Keratinocyte (primary cell): ENCODE data around the gene DDX39A. TPM values are rescaled to one million over a fixed set of nuclear protein-coding genes. Genes with fewer than 3 reads are reported as not detected.

Experiments used
- DNase-seq: peaks from one replicate; pipeline ENCODE4 v3.0.0-alpha.2; 2011; ENCODE audit warnings: low read depth, missing footprints, low spot score
- FAIRE-seq: peaks from 2 replicates; lab custom pipeline; 2011; peaks lifted over from hg19 to GRCh38; lab: Jason Lieb, UNC
- H2AFZ ChIP-seq: 2 replicates; pipeline ENCODE4 v1.6.0; 2012; ENCODE audit warnings: low read length, control low read depth, inconsistent platforms; ENCODE audit not compliant: control insufficient read depth
- H3K27ac ChIP-seq: 2 replicates; pipeline ENCODE4 v1.5.1; 2011; ENCODE audit warnings: low read length; ENCODE audit not compliant: control insufficient read depth, insufficient read depth
- H3K27me3 ChIP-seq: 3 replicates; pipeline ENCODE4 v1.6.0; 2011; ENCODE audit warnings: low read length; ENCODE audit not compliant: control insufficient read depth, insufficient read depth; ENCODE audit errors: extremely low read depth
- H3K36me3 ChIP-seq, 2 experiments: 2 replicates in 1 of 2; 3 replicates in 1 of 2; pipeline ENCODE4 v1.5.1; 2011; ENCODE audit warnings: low read length in 2 of 2, mild to moderate bottlenecking in 1 of 2; ENCODE audit not compliant: control insufficient read depth in 2 of 2, insufficient read depth in 2 of 2; ENCODE audit errors: extremely low read depth in 1 of 2
- H3K4me1 ChIP-seq: 3 replicates; pipeline ENCODE4 v1.5.1; 2011; ENCODE audit warnings: low read length; ENCODE audit not compliant: control insufficient read depth, insufficient read depth; ENCODE audit errors: extremely low read depth
- H3K4me2 ChIP-seq: 3 replicates; pipeline ENCODE4 v1.6.0; 2011; ENCODE audit warnings: low read depth, low read length; ENCODE audit not compliant: control insufficient read depth, insufficient read depth; ENCODE audit errors: extremely low read depth
- H3K4me3 ChIP-seq, 3 experiments: fragments of 200-600 bp in 1 of 3; sonication (generic) in 1 of 3; 2 replicates in 2 of 3; 3 replicates in 1 of 3; pipeline ENCODE4 v1.5.1; 2011 to 2016; ENCODE audit warnings: low read length in 3 of 3, mild to moderate bottlenecking in 3 of 3, control low read depth in 2 of 3, inconsistent platforms in 1 of 3, low read depth in 1 of 3, mixed read lengths in 1 of 3, mixed run types in 1 of 3, moderate library complexity in 1 of 3; ENCODE audit not compliant: control insufficient read depth in 2 of 3, insufficient read depth in 2 of 3; ENCODE audit errors: extremely low read depth in 1 of 3
- H3K79me2 ChIP-seq: 2 replicates; pipeline ENCODE4 v1.6.0; 2012; ENCODE audit warnings: low read length; ENCODE audit not compliant: control insufficient read depth, insufficient read depth
- H3K9ac ChIP-seq: 3 replicates; pipeline ENCODE4 v1.6.0; 2011; ENCODE audit warnings: low read length; ENCODE audit not compliant: control insufficient read depth, insufficient read depth; ENCODE audit errors: extremely low read depth
- H3K9me1 ChIP-seq: 3 replicates; pipeline ENCODE4 v1.6.0; 2011; ENCODE audit warnings: low read length; ENCODE audit not compliant: control insufficient read depth, insufficient read depth; ENCODE audit errors: extremely low read depth
- H3K9me3 ChIP-seq: 2 replicates; pipeline ENCODE4 v1.5.1; 2012; ENCODE audit warnings: low read depth, low read length; ENCODE audit not compliant: control insufficient read depth
- H4K20me1 ChIP-seq: 3 replicates; pipeline ENCODE4 v1.6.0; 2011; ENCODE audit warnings: low read length; ENCODE audit not compliant: control insufficient read depth, insufficient read depth; ENCODE audit errors: extremely low read depth
- CTCF ChIP-seq, 3 experiments: IDR thresholded peaks in 1 of 3; conservative IDR thresholded peaks in 1 of 3; optimal IDR thresholded peaks in 1 of 3; 2 replicates in 2 of 3; 3 replicates in 1 of 3; pipeline versions ENCODE3 to v1.5.1; 2011; ENCODE audit warnings: low read length in 3 of 3, mild to moderate bottlenecking in 3 of 3, moderate library complexity in 2 of 3, control low read depth in 1 of 3, inconsistent platforms in 1 of 3; ENCODE audit not compliant: insufficient read depth in 2 of 3; ENCODE audit errors: extremely low read depth in 1 of 3
- EZH2 ChIP-seq: IDR thresholded peaks from one replicate; pipeline ENCODE4 v1.6.1; 2012; ENCODE audit warnings: inconsistent platforms, mild to moderate bottlenecking, low read length, moderate library complexity
- dilution Hi-C: fragments of 300-500 bp; cut with MboI; formaldehyde crosslinking; loops from one replicate; pipeline ENCODE4 v1.7.0; 2020; ENCODE audit warnings: low sequenced_read_pairs; ENCODE audit not compliant: extremely low pct_ligation_motif_present
- polyA plus RNA-seq, 5 experiments: library from polyadenylated mRNA; depleted of rRNA in 3 of 5; stranded (reverse) in 3 of 5; stranded (forward) in 1 of 5; unstranded in 1 of 5; fragments of >200 nt; gene quantifications; 1 replicate in 1 of 5; 2 replicates in 3 of 5; 3 replicates in 1 of 5; pipeline versions ENCODE4 v1.2.1 to v1.2.3, GENCODE V29; 2011 to 2012; ENCODE audit warnings: missing spikeins in 2 of 5, low read depth in 1 of 5, low replicate concordance in 1 of 5

The DDX39A gene
- polyA plus RNA-seq, 1 donor (not counting 4 experiments of a cell fraction or from before 2014, with no cell fraction given): 54.9 TPM

GRCh38 chr19:14368011-14368513 is 51.1 kb downstream of the DDX39A start:
- no peak for TF ChIP-seq EZH2
- no peak for TF ChIP-seq CTCF (optimal IDR thresholded peaks at IDR 0.05 in 1 of 3, IDR thresholded peaks at IDR 0.05 in 1 of 3, conservative IDR thresholded peaks at IDR 0.05 in 1 of 3; ENCODE audit: extremely low read depth in 1 of 3, insufficient read depth in 2 of 3, low read length in 3 of 3)

GRCh38 chr19:14367016-14367415 is 52.1 kb downstream of the DDX39A start:
- FAIRE-seq (no peak), DNase-seq (no peak)
- H4K20me1 ChIP-seq: no peaks in the 10 kb centered on the region
- no peak overlapping the region for H3K27ac ChIP-seq
- no peaks in the 10 kb centered on the region for H3K9me3 ChIP-seq
- dilution Hi-C loops: no loop called here
- H2AFZ ChIP-seq: no peak overlapping the region
- no peaks in the 10 kb centered on the region for H3K27me3 ChIP-seq
- H3K79me2 ChIP-seq: no peaks in the 10 kb centered on the region
- TF ChIP-seq CTCF (optimal IDR thresholded peaks at IDR 0.05 in 1 of 3, IDR thresholded peaks at IDR 0.05 in 1 of 3, conservative IDR thresholded peaks at IDR 0.05 in 1 of 3; ENCODE audit: extremely low read depth in 1 of 3, insufficient read depth in 2 of 3, low read length in 3 of 3): no peak
- no peak for TF ChIP-seq EZH2
- no peak overlapping the region for H3K4me3 ChIP-seq
- H3K36me3 ChIP-seq: no peaks in the 10 kb centered on the region
- no peak overlapping the region for H3K4me2 ChIP-seq
- no peaks in the 10 kb centered on the region for H3K9me1 ChIP-seq
- H3K4me1 ChIP-seq: peaks cover 3% of the 10 kb centered on the region
- no peak overlapping the region for H3K9ac ChIP-seq

More at GRCh38 chr19:14368011-14368513, 51.1 kb downstream of the DDX39A start:
- no peak overlapping the region for H3K4me2 ChIP-seq
- no peak overlapping the region for H2AFZ ChIP-seq
- no peak overlapping the region for H3K4me3 ChIP-seq
- FAIRE-seq (no peak), DNase-seq (no peak)
- no peak overlapping the region for H3K27ac ChIP-seq
- H3K36me3 ChIP-seq: no peaks in the 10 kb centered on the region
- no peak overlapping the region for H3K9ac ChIP-seq
- H4K20me1 ChIP-seq: no peaks in the 10 kb centered on the region
- no peaks in the 10 kb centered on the region for H3K9me1 ChIP-seq
- H3K79me2 ChIP-seq: no peaks in the 10 kb centered on the region
- no peaks in the 10 kb centered on the region for H3K9me3 ChIP-seq
- H3K27me3 ChIP-seq: no peaks in the 10 kb centered on the region
- dilution Hi-C loops: no loop called here
- peaks cover 3% of the 10 kb centered on the region for H3K4me1 ChIP-seq
